Testis (tissue), 5 donors: ENCODE data around the gene SLC12A1. TPM values are rescaled to one million over a fixed set of nuclear protein-coding genes. Genes with fewer than 3 reads are reported as not detected.

ENCODE experiments used
- DNase-seq: peaks from one replicate; pipeline ENCODE4 v3.0.0-alpha.2; 2019
- H3K27ac ChIP-seq, 2 donors: fragments of 200-600 bp; sonication (generic); one replicate each; pipeline ENCODE4 v1.5.1; 2019
- H3K27me3 ChIP-seq: fragments of 200-600 bp; sonication (generic); one replicate; pipeline ENCODE4 v1.5.1; 2019
- H3K36me3 ChIP-seq: fragments of 200-600 bp; sonication (generic); one replicate; pipeline ENCODE4 v1.5.1; 2017; ENCODE audit warnings: low read depth; ENCODE audit errors: missing control alignments
- H3K4me1 ChIP-seq: fragments of 200-600 bp; sonication (generic); one replicate; pipeline ENCODE4 v1.5.1; 2019
- H3K4me3 ChIP-seq, 2 donors: fragments of 200-600 bp; sonication (generic); one replicate each; pipeline ENCODE4 v1.5.1; 2017 to 2019
- H3K9me3 ChIP-seq: fragments of 200-600 bp; sonication (generic); one replicate; pipeline ENCODE4 v1.5.1; 2017
- CTCF ChIP-seq, 3 experiments: fragments of 450-650 bp in 2 of 3; fragments of 200-600 bp in 1 of 3; sonication (generic) in 1 of 3; IDR thresholded peaks; one replicate each; pipeline ENCODE4 v1.5.1; 2016 to 2019; ENCODE audit warnings: antibody characterized with exemption in 3 of 3, mild to moderate bottlenecking in 2 of 3, moderate library complexity in 1 of 3
- POLR2A ChIP-seq: fragments of 450-650 bp; IDR thresholded peaks from one replicate; pipeline ENCODE4 v1.6.1; 2017; ENCODE audit warnings: antibody characterized with exemption, mild to moderate bottlenecking, moderate library complexity
- WGBS, 2 donors: methylation state at CpG; one replicate each; pipeline ENCODE4 v1.1.5; 2018; 5-methylcytosine and 5-hydroxymethylcytosine counted together
- intact Hi-C: fragments of 100-400 bp; cut with DNase I; formaldehyde crosslinking; loops from one replicate; pipeline ENCODE4 v1.15.1; 2023; ENCODE audit warnings: low total_unique reads
- long read RNA-seq, 2 donors: transcript quantifications; one replicate each; lab custom pipeline, GENCODE V29; 2026
- polyA plus RNA-seq: library from polyadenylated mRNA; stranded (reverse); fragments of 350-450 nt; fragmentation: Illumina TruSeq; extraction: RNeasy Lipid Tissue Mini Kit (QIAGEN cat#74804); gene quantifications from one replicate; pipeline ENCODE4 v1.2.3, GENCODE V29; 2014; ENCODE audit warnings: low read depth, low replicate concordance; ENCODE audit not compliant: insufficient read depth
- total RNA-seq, 2 donors: library from RNA; depleted of rRNA; stranded (reverse); fragments of >200 nt; gene quantifications; one replicate each; pipeline ENCODE4 v1.2.3, GENCODE V29; 2016

SLC12A1 gene
- total RNA-seq (under 1 TPM; 0.55 to 0.62 TPM), polyA plus RNA-seq (1.2 TPM)
- long read RNA-seq, donor 1, result 0 reads
- long read RNA-seq, donor 2, result 0 reads

- intact Hi-C loops, result no loop called here
- no peak within 1 kb of the TSS for H3K4me3 ChIP-seq
- H3K36me3 ChIP-seq, result no peaks in the 10 kb centered on the region
- H3K27ac ChIP-seq, result no peak within 1 kb of the TSS
- 89 to 100% methylated on average over 1 of the region's 1 CpG for WGBS, 2 donors
- TF ChIP-seq CTCF (IDR thresholded peaks at IDR 0.05) (no peak), POLR2A (no peak)
- H3K4me1 ChIP-seq, result no peaks in the 10 kb centered on the region
- no peak for DNase-seq
- no peaks in the 10 kb centered on the region for H3K27me3 ChIP-seq
- H3K9me3 ChIP-seq, result no peaks in the 10 kb centered on the region
These were observed at the start of gene SLC12A1 for GRCh38 chr15:48205981-48206380. Gene SLC12A1 (plus strand): TSS chr15:48206302. CDS start chr15:48207720, 1,418 bp downstream.

- no peaks in the 10 kb centered on the region for H3K36me3 ChIP-seq
- H3K4me3 ChIP-seq, result no peak overlapping the region
- H3K27ac ChIP-seq, result no peak overlapping the region
- DNase-seq, result no peak
- no peak for TF ChIP-seq CTCF (IDR thresholded peaks at IDR 0.05)
- TF ChIP-seq POLR2A, result no peak
- no peaks in the 10 kb centered on the region for H3K9me3 ChIP-seq
- WGBS, 2 donors, result 58 to 63% methylated on average over 3 of the region's 3 CpGs
- H3K4me1 ChIP-seq, result no peaks in the 10 kb centered on the region
- intact Hi-C loops, result no loop called here
- H3K27me3 ChIP-seq, result no peaks in the 10 kb centered on the region
These were observed 37.5 kb upstream of the SLC12A1 start for GRCh38 chr15:48168616-48169015.

GRCh38 chr15:48170981-48171380 lies 35.1 kb upstream of the SLC12A1 start:
- Histone ChIP-seq H3K27ac (no peak overlapping the region), H3K36me3 (no peaks in the 10 kb centered on the region), H3K27me3 (no peaks in the 10 kb centered on the region), H3K9me3 (no peaks in the 10 kb centered on the region), H3K4me1 (no peaks in the 10 kb centered on the region), H3K4me3 (no peak overlapping the region)
- DNase-seq, result no peak
- WGBS, 2 donors, result 73 to 76% methylated on average over 1 of the region's 1 CpG
- TF ChIP-seq POLR2A (no peak), CTCF (IDR thresholded peaks at IDR 0.05) (no peak)
- intact Hi-C loops, result no loop called here

GRCh38 chr15:48175126-48175525 lies 31.0 kb upstream of the SLC12A1 start:
- no peak overlapping the region for H3K4me3 ChIP-seq
- 86 to 90% methylated on average over 3 of the region's 3 CpGs for WGBS, 2 donors
- no peaks in the 10 kb centered on the region for H3K36me3 ChIP-seq
- intact Hi-C loops, result no loop called here
- no peak overlapping the region for H3K27ac ChIP-seq
- no peaks in the 10 kb centered on the region for H3K4me1 ChIP-seq
- TF ChIP-seq POLR2A (no peak), CTCF (IDR thresholded peaks at IDR 0.05) (no peak)
- no peak for DNase-seq
- H3K9me3 ChIP-seq, result no peaks in the 10 kb centered on the region
- no peaks in the 10 kb centered on the region for H3K27me3 ChIP-seq

GRCh38 chr15:48176112-48176511 lies 30.0 kb upstream of the SLC12A1 start:
- intact Hi-C loops, result no loop called here
- TF ChIP-seq POLR2A (no peak), CTCF (IDR thresholded peaks at IDR 0.05) (no peak)
- DNase-seq, result no peak
- Histone ChIP-seq H3K4me1 (no peaks in the 10 kb centered on the region), H3K27me3 (no peaks in the 10 kb centered on the region), H3K4me3 (no peak overlapping the region), H3K27ac (no peak overlapping the region), H3K9me3 (no peaks in the 10 kb centered on the region), H3K36me3 (no peaks in the 10 kb centered on the region)
- 60 to 69% methylated on average over 4 of the region's 4 CpGs for WGBS, 2 donors
